IMR-90 (cell line): ENCODE measurements around the gene FOSL1. TPM values are rescaled to one million over a fixed set of nuclear protein-coding genes. Genes with fewer than 3 reads are reported as not detected.

Experiments
- ATAC-seq: fragments of 200-7000 bp; cut with Tn5 transposase; 2 replicates; pipeline ENCODE4 v1.9.1; 2020; ENCODE audit warnings: low read depth, mild to moderate bottlenecking, moderate library complexity
- BruUV-seq: library from RNA; stranded (reverse); fragments of 400-500 nt; replicated peaks from 2 replicates; lab custom pipeline; 2021; lab: Mats Ljungman, UMichigan
- CTCF ChIA-PET: fragments of 300-600 bp; formaldehyde crosslinking; extraction: SDS; loops from one replicate; lab custom pipeline; 2021; ENCODE audit warnings: antibody characterized with exemption; lab: Yijun Ruan, JAX
- POLR2A ChIA-PET: fragments of 300-600 bp; sonication (Branson Sonifier 250); formaldehyde crosslinking; loops from one replicate; lab custom pipeline; 2022; ENCODE audit warnings: antibody characterized with exemption; ENCODE audit not compliant: unreplicated experiment; lab: Charles Lee
- DNase-seq: peaks from one replicate; pipeline ENCODE4 v3.0.0; 2013
- H2AFZ ChIP-seq: replicated peaks from 2 replicates; pipeline ENCODE3; 2013; ENCODE audit warnings: low read length, mild to moderate bottlenecking; ENCODE audit not compliant: poor library complexity
- H2AK5ac ChIP-seq: 2 replicates; pipeline ENCODE4 v1.6.1; 2013; ENCODE audit warnings: low read depth, low read length, inconsistent platforms
- H2AK9ac ChIP-seq: replicated peaks from 2 replicates; pipeline ENCODE3; 2013; ENCODE audit warnings: mild to moderate bottlenecking, low read depth, low read length, moderate library complexity; ENCODE audit not compliant: poor library complexity
- H2BK120ac ChIP-seq: 2 replicates; pipeline ENCODE4 v1.6.1; 2013; ENCODE audit warnings: low read depth, low read length, inconsistent platforms
- H2BK15ac ChIP-seq: 3 replicates; pipeline ENCODE4 v1.6.1; 2013; ENCODE audit warnings: low read depth, low read length, inconsistent platforms
- H2BK20ac ChIP-seq: 2 replicates; pipeline ENCODE4 v1.6.1; 2013; ENCODE audit warnings: low read depth, mild to moderate bottlenecking, inconsistent platforms, low read length, moderate library complexity
- H2BK5ac ChIP-seq: 2 replicates; pipeline ENCODE4 v1.6.1; 2013; ENCODE audit warnings: mild to moderate bottlenecking, low read depth, low read length, inconsistent platforms; ENCODE audit not compliant: poor library complexity, severe bottlenecking
- H3K14ac ChIP-seq: replicated peaks from 2 replicates; pipeline ENCODE4 v1.6.1; 2013; ENCODE audit warnings: low read depth, low read length, inconsistent platforms
- H3K18ac ChIP-seq: 2 replicates; pipeline ENCODE4 v1.6.1; 2013; ENCODE audit warnings: low read depth, low read length, control low read depth
- H3K23ac ChIP-seq: 2 replicates; pipeline ENCODE4 v1.6.1; 2013; ENCODE audit warnings: low read depth, low read length, inconsistent platforms
- H3K27ac ChIP-seq: 2 replicates; pipeline ENCODE4 v1.5.1; 2013; ENCODE audit warnings: mild to moderate bottlenecking, control low read depth, low read length; ENCODE audit not compliant: insufficient read depth
- H3K27me3 ChIP-seq: 2 replicates; pipeline ENCODE4 v1.6.1; 2013; ENCODE audit warnings: low read length; ENCODE audit not compliant: control insufficient read depth, insufficient read depth
- H3K36me3 ChIP-seq: 2 replicates; pipeline ENCODE4 v1.6.1; 2013; ENCODE audit warnings: low read length, mixed read lengths; ENCODE audit not compliant: control insufficient read depth, insufficient read depth
- H3K4ac ChIP-seq: 2 replicates; pipeline ENCODE4 v1.6.1; 2013; ENCODE audit warnings: low read depth, low read length, inconsistent platforms
- H3K4me1 ChIP-seq: 2 replicates; pipeline ENCODE4 v1.6.1; 2013; ENCODE audit warnings: low read length, mixed read lengths; ENCODE audit not compliant: control insufficient read depth, insufficient read depth
- H3K4me2 ChIP-seq: 2 replicates; pipeline ENCODE4 v1.6.1; 2013; ENCODE audit warnings: low read depth, mild to moderate bottlenecking, control low read depth, low read length, moderate library complexity
- H3K4me3 ChIP-seq: 2 replicates; pipeline ENCODE4 v1.5.1; 2013; ENCODE audit warnings: low read depth, mild to moderate bottlenecking, control low read depth, low read length, moderate library complexity; ENCODE audit not compliant: insufficient read depth
- H3K56ac ChIP-seq: 2 replicates; pipeline ENCODE4 v1.6.1; 2013; ENCODE audit warnings: low read length, inconsistent platforms; ENCODE audit not compliant: insufficient read depth; ENCODE audit errors: extremely low read depth
- H3K79me1 ChIP-seq, 2 experiments: 2 replicates each; pipeline ENCODE4 v1.6.1; 2013; ENCODE audit warnings: low read length in 2 of 2, inconsistent platforms in 1 of 2, low read depth in 1 of 2
- H3K9ac ChIP-seq: 2 replicates; pipeline ENCODE4 v1.6.1; 2013; ENCODE audit warnings: low read depth, low read length, control low read depth
- H3K9me1 ChIP-seq: 2 replicates; pipeline ENCODE4 v1.6.1; 2013; ENCODE audit warnings: low read length, inconsistent platforms; ENCODE audit not compliant: insufficient read depth
- H3K9me3 ChIP-seq: 2 replicates; pipeline ENCODE4 v1.6.1; 2013; ENCODE audit warnings: low read length; ENCODE audit not compliant: control insufficient read depth, insufficient read depth
- H4K20me1 ChIP-seq: 2 replicates; pipeline ENCODE4 v1.6.1; 2013; ENCODE audit warnings: low read length, inconsistent platforms; ENCODE audit not compliant: insufficient read depth
- H4K5ac ChIP-seq: 2 replicates; pipeline ENCODE4 v1.6.1; 2013; ENCODE audit warnings: mild to moderate bottlenecking, low read depth, low read length, control low read depth
- H4K8ac ChIP-seq, 2 experiments: 2 replicates each; pipeline ENCODE4 v1.6.1; 2013; ENCODE audit warnings: low read depth in 2 of 2, low read length in 2 of 2, control low read depth in 1 of 2, inconsistent platforms in 1 of 2
- H4K91ac ChIP-seq: 2 replicates; pipeline ENCODE4 v1.6.1; 2013; ENCODE audit warnings: low read depth, low read length, inconsistent platforms; ENCODE audit not compliant: insufficient read depth
- BHLHE40 ChIP-seq: fragments of 150-350 bp; IDR thresholded peaks from 2 replicates; pipeline ENCODE4 v1.6.1; 2016; ENCODE audit warnings: mild to moderate bottlenecking, low read depth, low read length
- MAZ ChIP-seq: IDR thresholded peaks from 2 replicates; pipeline ENCODE4 v1.6.1; 2012; ENCODE audit warnings: low read depth, mild to moderate bottlenecking, low read length, improper control_type of control experiment, moderate library complexity, borderline replicate concordance
- POLR2A ChIP-seq: IDR thresholded peaks from 2 replicates; pipeline ENCODE4 v1.6.1; 2012; ENCODE audit warnings: mild to moderate bottlenecking, low read depth, low read length
- WGBS, 2 experiments: methylation state at CpG; one replicate each; pipeline versions ENCODE4 v1.1.5 to v1.1.7; 2013; ENCODE audit warnings: missing lambda C conversion rate in 2 of 2; ENCODE audit not compliant: insufficient read length in 1 of 2; ENCODE audit errors: extremely low coverage in 2 of 2; 5-methylcytosine and 5-hydroxymethylcytosine counted together
- dilution Hi-C: fragments of 300-500 bp; cut with HindIII; formaldehyde crosslinking; loops from one replicate; pipeline ENCODE4 v1.14.3; 2018; ENCODE audit warnings: low sequenced_read_pairs; ENCODE audit not compliant: unreplicated experiment
- in situ Hi-C: fragments of 300-500 bp; cut with MboI; formaldehyde crosslinking; loops from 3 replicates; pipeline ENCODE4 v1.14.3; 2019; ENCODE audit warnings: low sequenced_read_pairs, inconsistent platforms, mixed read lengths
- intact Hi-C: fragments of 100-400 bp; cut with micrococcal nuclease; formaldehyde crosslinking; loops from 2 replicates; pipeline ENCODE4 v1.10.0; 2022
- polyA plus RNA-seq, 3 experiments: library from polyadenylated mRNA; depleted of rRNA; stranded (reverse); fragments of >200 nt; gene quantifications; 2 replicates each; pipeline ENCODE4 v1.2.3, GENCODE V29; 2012; ENCODE audit warnings: low replicate concordance in 1 of 3
- total RNA-seq: library from RNA; depleted of rRNA; stranded (reverse); fragments of >200 nt; gene quantifications from 2 replicates; pipeline ENCODE4 v1.2.3, GENCODE V29; 2012

FOSL1 gene
- total and polyA plus RNA-seq, 2 of the 4 experiments (the other 2 are of a cell fraction): 17.2 to 107 TPM

DNA sequence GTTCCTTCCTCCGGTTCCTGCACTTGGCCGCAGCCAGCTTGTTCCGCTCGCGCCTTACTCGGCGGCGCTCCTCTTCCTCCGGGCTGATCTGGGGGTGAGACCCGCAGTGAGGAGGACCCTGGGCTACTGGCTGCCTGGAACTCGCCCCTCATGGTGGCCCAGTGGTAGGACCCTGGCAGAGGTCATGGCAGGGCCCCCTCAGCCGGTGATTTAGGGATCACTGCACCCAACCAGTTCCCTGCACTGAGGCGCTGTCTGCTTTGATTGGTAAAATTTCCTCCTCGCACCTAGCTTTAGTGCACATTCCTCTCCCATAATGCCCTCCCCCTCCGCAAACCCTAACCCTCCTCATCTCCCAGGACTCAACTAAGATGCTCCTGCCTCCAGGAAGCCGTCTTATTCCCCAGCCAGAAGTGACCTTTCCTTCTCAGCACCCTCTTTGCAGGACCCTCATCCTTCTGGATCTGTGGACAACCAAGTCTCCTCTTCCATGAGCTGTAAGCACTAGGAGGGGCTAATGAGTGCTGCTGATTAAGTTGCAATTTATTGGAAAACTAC lies 6.1 kb downstream of the FOSL1 start:
- Histone ChIP-seq H3K18ac (no peak overlapping the region), H3K56ac (0 out of 2 replicates have a peak overlapping the region, but pooled peaks have one; percentile 22), H4K5ac (no peak overlapping the region), H3K27ac (peak overlapping the region; percentile 60), H3K9me1 (0 out of 2 replicates have a peak, but pooled peaks cover 4% of the 10 kb centered on the region), H3K4me2 (no peak overlapping the region), H3K9me3 (no peaks in the 10 kb centered on the region), H3K14ac (peak overlapping the region; percentile 74; the same call in 1 of the 2 replicates), H3K27me3 (no peaks in the 10 kb centered on the region), H2AFZ (no peak overlapping the region), H4K8ac (peak overlapping the region in 1 of 2 experiments; percentile 24; a peak in 1 of 4 replicates), H3K36me3 (peaks cover 46% of the 10 kb centered on the region), H2BK5ac (peak overlapping the region; percentile 40), H3K79me1 (peaks cover 0 to 24% of the 10 kb centered on the region in 2 experiments; a peak in 2 of 4 replicates), H3K4me1 (peaks cover 40% of the 10 kb centered on the region), H2BK20ac (no peak overlapping the region), H4K91ac (0 out of 2 replicates have a peak overlapping the region, but pooled peaks have one; percentile 29), H2AK9ac (peak overlapping the region; percentile 76), H2BK15ac (no peak overlapping the region), H2AK5ac (peak overlapping the region; percentile 14; the same call in 1 of the 2 replicates), H3K4ac (peak overlapping the region; percentile 66; the same call in 1 of the 2 replicates), H3K4me3 (no peak overlapping the region), H3K9ac (peak overlapping the region; percentile 38), H4K20me1 (peaks cover 84% of the 10 kb centered on the region), H3K23ac (peak overlapping the region; percentile 83), H2BK120ac (no peak overlapping the region)
- intact Hi-C loops: no loop called here
- DNase-seq (no peak), ATAC-seq (no peak)
- POLR2A ChIA-PET: interaction anchor here (0.7 kb wide), 1 partner anchor 1376 kb away, joined by 5 read pairs; no protein-coding TSS in a partner anchor
- 70% methylated on average over 6 of the region's 16 CpGs; no CpG with 5 or more reads in 1 of the 2 experiments for WGBS, 2 experiments
- in situ Hi-C loops: loop anchor here (5.0 kb wide), 1 partner anchor 68 kb away; the partner anchor contains the start of gene SART1
- peak; percentile 52 for TF ChIP-seq POLR2A
- no peak for TF ChIP-seq BHLHE40
- peak; percentile 27; the same call in 1 of the 2 replicates for TF ChIP-seq MAZ
- dilution Hi-C loops: no loop called here
- CTCF ChIA-PET: interaction anchor here (0.6 to 0.7 kb wide), 2 partner anchors 34 to 43 kb away, joined by 3 read pairs; no protein-coding TSS in a partner anchor
- BruUV-seq: no TSS peak
